Measurements from ENCODE around the gene UNC5A.

GRCh38 chr5:176812269-176813259 lies 2.2 kb downstream of the UNC5A start:
- TF ChIP-seq CTCF (IDR thresholded peaks at IDR 0.05) (peak; percentile 15 to 38 (median 30)), POLR2A (IDR thresholded peaks at IDR 0.05) (no peak)
